GM21367 (cell line): ENCODE measurements around the gene IL23R.
A peak's percentile ranks its signal among the peaks of the same experiment; 100 is the strongest.

ENCODE experiments used
- ATAC-seq: cut with Tn5 transposase; IDR thresholded peaks from one replicate; pipeline ENCODE4 v1.9.1; 2021; ENCODE audit not compliant: unreplicated experiment

The IL23R gene

GRCh38 chr1:67148516-67149178, 17.6 kb upstream of the IL23R start:
- no peak for ATAC-seq

GRCh38 chr1:67149179-67149770, 17.0 kb upstream of the IL23R start:
- ATAC-seq: peak; percentile 97

- ATAC-seq: no peak
Measured at GRCh38 chr1:67150931-67151330, 15.3 kb upstream of the IL23R start.

GRCh38 chr1:67158401-67158800, 7.9 kb upstream of the IL23R start:
- ATAC-seq: no peak

- ATAC-seq: no peak
Measured at GRCh38 chr1:67159233-67159632, 7.0 kb upstream of the IL23R start.

- no peak for ATAC-seq
Measured at GRCh38 chr1:67162954-67163353, 3.3 kb upstream of the IL23R start.

GRCh38 chr1:67165468-67166041, 699 bp upstream of the IL23R start:
- no peak for ATAC-seq

GRCh38 chr1:67169496-67169895, 3.2 kb downstream of the IL23R start:
- ATAC-seq: no peak

GRCh38 chr1:67169932-67170331, 3.7 kb downstream of the IL23R start:
- no peak for ATAC-seq

- no peak for ATAC-seq
Measured at GRCh38 chr1:67170751-67171573, 4.7 kb downstream of the IL23R start.

GRCh38 chr1:67171574-67171955, 5.3 kb downstream of the IL23R start:
- no peak for ATAC-seq

- ATAC-seq: no peak
Measured at GRCh38 chr1:67171978-67172377, 5.7 kb downstream of the IL23R start.

GRCh38 chr1:67173988-67174387, 7.7 kb downstream of the IL23R start:
- no peak for ATAC-seq

- ATAC-seq: no peak
Measured at GRCh38 chr1:67174716-67175284, 8.5 kb downstream of the IL23R start.

- ATAC-seq: no peak
Measured at GRCh38 chr1:67175530-67176087, 9.4 kb downstream of the IL23R start.

GRCh38 chr1:67184838-67185421, 18.7 kb downstream of the IL23R start:
- ATAC-seq: no peak

- ATAC-seq: no peak
Measured at GRCh38 chr1:67188137-67188536, 21.9 kb downstream of the IL23R start.

GRCh38 chr1:67189953-67190352, 23.7 kb downstream of the IL23R start:
- ATAC-seq: no peak

- no peak for ATAC-seq
Measured at GRCh38 chr1:67190410-67190809, 24.2 kb downstream of the IL23R start.

GRCh38 chr1:67190942-67191341, 24.7 kb downstream of the IL23R start:
- no peak for ATAC-seq
